GM12872 (cell line): ENCODE results near the gene QDPR.

Experiments
- TF ChIP-seq, protein P1 (sequence below): IDR thresholded peaks from 3 replicates; pipeline ENCODE4 v1.5.1; 2011; ENCODE audit warnings: low read depth, mild to moderate bottlenecking, low read length, moderate library complexity; ENCODE audit not compliant: insufficient read depth

The QDPR gene

DNA sequence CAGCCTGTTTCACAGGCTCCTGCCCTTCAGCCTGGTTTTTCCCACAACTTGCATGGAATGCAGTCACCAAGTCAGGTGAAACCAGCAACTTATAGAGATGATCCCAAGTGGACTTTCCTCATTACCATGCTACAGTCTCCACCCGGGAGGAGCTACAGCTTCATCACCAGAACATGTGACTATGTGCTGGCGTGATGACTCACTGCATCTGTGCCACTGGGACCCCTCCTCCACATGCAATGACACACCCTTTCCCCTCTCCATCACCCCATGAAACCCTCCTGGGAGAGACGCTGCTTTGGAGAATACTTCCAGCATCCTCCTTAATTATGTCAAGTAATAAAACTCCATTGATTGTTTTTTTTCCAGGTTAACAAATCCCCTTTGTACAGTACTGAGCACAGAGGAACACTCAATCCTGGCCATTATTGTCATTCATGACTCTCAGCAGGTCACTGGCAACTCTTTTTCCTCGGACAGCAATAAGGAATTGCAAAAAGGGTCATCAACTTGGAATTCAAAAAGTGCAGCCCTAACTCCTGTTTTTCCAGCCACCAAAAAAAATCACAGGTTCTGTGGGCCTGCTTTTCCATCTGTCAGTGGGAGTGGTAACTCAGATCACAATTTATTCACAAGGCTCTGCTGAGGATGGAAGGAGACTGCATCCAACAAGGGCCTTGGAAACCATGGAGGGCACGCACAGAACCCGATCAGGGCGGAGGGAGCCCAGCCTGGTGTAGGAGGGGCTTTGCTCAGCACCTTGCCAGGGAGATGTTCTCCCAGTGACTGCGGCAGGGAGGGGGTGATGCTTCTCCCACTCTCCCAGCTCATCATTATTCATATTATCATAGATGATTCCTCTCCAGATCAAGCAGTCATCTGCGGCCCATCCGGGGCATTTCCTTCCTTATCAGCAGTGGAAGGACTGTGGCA, 17.4 kb downstream of the QDPR start:
- TF ChIP-seq, protein P1, sequence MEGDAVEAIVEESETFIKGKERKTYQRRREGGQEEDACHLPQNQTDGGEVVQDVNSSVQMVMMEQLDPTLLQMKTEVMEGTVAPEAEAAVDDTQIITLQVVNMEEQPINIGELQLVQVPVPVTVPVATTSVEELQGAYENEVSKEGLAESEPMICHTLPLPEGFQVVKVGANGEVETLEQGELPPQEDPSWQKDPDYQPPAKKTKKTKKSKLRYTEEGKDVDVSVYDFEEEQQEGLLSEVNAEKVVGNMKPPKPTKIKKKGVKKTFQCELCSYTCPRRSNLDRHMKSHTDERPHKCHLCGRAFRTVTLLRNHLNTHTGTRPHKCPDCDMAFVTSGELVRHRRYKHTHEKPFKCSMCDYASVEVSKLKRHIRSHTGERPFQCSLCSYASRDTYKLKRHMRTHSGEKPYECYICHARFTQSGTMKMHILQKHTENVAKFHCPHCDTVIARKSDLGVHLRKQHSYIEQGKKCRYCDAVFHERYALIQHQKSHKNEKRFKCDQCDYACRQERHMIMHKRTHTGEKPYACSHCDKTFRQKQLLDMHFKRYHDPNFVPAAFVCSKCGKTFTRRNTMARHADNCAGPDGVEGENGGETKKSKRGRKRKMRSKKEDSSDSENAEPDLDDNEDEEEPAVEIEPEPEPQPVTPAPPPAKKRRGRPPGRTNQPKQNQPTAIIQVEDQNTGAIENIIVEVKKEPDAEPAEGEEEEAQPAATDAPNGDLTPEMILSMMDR, result no peak

GRCh38 chr4:17493619-17494018, 18.3 kb downstream of the QDPR start:
- TF ChIP-seq, protein P1, result no peak

DNA sequence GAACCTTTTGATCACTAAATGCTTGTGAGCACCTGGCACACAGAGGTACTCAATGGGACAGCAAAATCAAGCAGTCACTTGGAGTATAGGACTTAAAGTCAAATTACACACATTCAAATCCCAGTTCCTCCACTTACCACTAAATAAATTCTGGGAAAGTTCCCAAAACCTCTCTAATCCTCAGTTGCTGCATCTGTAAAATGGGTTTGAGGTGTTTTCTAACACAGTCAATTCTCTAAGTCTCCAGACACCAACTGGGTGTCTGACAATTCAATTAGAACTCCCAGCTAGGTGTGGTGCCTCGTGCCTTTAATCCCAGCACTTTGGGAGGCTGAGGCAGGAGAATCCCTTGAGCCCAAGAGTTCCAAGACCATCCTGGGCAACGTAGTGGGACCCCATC, 19.0 kb downstream of the QDPR start:
- TF ChIP-seq, protein P1, result no peak

DNA sequence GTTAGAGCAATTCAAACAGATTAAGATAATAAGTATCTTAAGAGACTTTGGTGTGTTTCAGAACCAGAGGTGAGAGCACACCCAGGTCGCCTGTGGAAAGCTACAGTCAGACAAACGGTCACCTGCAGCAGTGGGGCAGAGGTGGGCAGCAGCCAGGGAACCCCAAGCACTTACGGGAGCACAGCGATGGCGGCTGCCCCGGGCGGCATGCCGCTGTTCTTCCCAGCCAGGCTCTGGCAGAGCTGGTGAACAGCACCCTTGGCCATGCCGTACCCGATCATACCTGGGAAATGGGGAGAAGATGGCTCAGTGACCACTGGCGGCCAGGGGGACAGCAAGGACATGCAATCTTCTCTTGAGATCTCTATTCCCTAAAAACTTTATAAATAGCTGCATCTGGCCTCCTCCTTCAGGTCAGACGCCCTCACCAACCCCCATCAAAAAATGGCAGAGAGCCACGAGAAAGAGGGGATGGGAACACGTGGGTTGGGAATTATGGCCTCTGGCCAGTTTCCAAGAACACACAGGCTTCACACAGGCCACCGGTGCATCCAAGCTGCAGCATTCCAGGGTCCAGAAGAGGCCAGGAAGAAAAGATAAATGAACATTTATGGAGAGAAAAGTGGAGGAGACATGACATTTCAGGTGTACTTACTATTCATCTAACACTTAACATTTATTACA, 19.7 kb downstream of the QDPR start:
- TF ChIP-seq, protein P1, result no peak

- TF ChIP-seq, protein P1, result no peak
Observed at GRCh38 chr4:17491196-17491595, 20.7 kb downstream of the QDPR start.

- TF ChIP-seq, protein P1, result no peak
Observed at GRCh38 chr4:17490575-17491059, 21.3 kb downstream of the QDPR start.

GRCh38 chr4:17489721-17490120, 22.2 kb downstream of the QDPR start:
- TF ChIP-seq, protein P1, result no peak
